Gastroesophageal sphincter (tissue), 4 donors: Measurements from ENCODE around the gene CYLD. TPM values are rescaled to one million over a fixed set of nuclear protein-coding genes. Genes with fewer than 3 reads are reported as not detected.

Experiments
- ATAC-seq: fragments of 150-250 bp; one replicate; pipeline ENCODE4 v1.9.1; 2016; ENCODE audit warnings: mild to moderate bottlenecking, moderate library complexity
- H3K27ac ChIP-seq, 4 donors: fragments of 200-600 bp; sonication (generic) in 3 of 4; 1 replicate in 3 of 4; 2 replicates in 1 of 4; pipeline ENCODE4 v1.5.1; 2016 to 2019
- H3K27me3 ChIP-seq: fragments of 200-600 bp; sonication (generic); one replicate; pipeline ENCODE4 v1.5.1; 2019
- H3K36me3 ChIP-seq, 2 donors: fragments of 200-600 bp; sonication (generic); one replicate each; pipeline ENCODE4 v1.5.1; 2019; ENCODE audit warnings: control low read depth in 1 of 2
- H3K4me1 ChIP-seq, 3 donors: fragments of 200-600 bp; sonication (generic); 1 replicate in 2 of 3; 2 replicates in 1 of 3; pipeline ENCODE4 v1.5.1; 2016 to 2019; ENCODE audit warnings: control low read depth in 2 of 3
- H3K4me3 ChIP-seq, 2 donors: fragments of 200-600 bp; sonication (generic); one replicate each; pipeline ENCODE4 v1.5.1; 2019; ENCODE audit warnings: mild to moderate bottlenecking in 1 of 2, moderate library complexity in 1 of 2
- H3K9me3 ChIP-seq, 3 donors: fragments of 200-600 bp; sonication (generic); one replicate each; pipeline ENCODE4 v1.5.1; 2017 to 2019; ENCODE audit warnings: control low read depth in 2 of 3
- CTCF ChIP-seq, 4 experiments: fragments of 200-600 bp in 2 of 4; fragments of 450-650 bp in 2 of 4; sonication (generic) in 1 of 4; IDR thresholded peaks; one replicate each; pipeline ENCODE4 v1.5.1; 2017 to 2019; ENCODE audit warnings: antibody characterized with exemption in 4 of 4, mild to moderate bottlenecking in 2 of 4, moderate library complexity in 2 of 4
- EP300 ChIP-seq: sonication (generic); formaldehyde crosslinking; IDR thresholded peaks from one replicate; pipeline ENCODE4 v1.6.1; 2017; ENCODE audit warnings: antibody characterized with exemption, mild to moderate bottlenecking
- POLR2A ChIP-seq, 2 donors: fragments of 450-650 bp; IDR thresholded peaks; one replicate each; pipeline ENCODE4 v1.6.1; 2017; ENCODE audit warnings: antibody characterized with exemption in 2 of 2, mild to moderate bottlenecking in 2 of 2, moderate library complexity in 1 of 2
- POLR2AphosphoS5 ChIP-seq: sonication (generic); formaldehyde crosslinking; IDR thresholded peaks from one replicate; pipeline ENCODE4 v1.6.1; 2017; ENCODE audit warnings: antibody characterized with exemption
- WGBS, 2 donors: methylation state at CpG; one replicate each; pipeline ENCODE4 v1.1.5; 2018; ENCODE audit warnings: low coverage in 1 of 2; 5-methylcytosine and 5-hydroxymethylcytosine counted together
- total RNA-seq, 4 donors: library from RNA; depleted of rRNA; stranded (reverse); fragments of >200 nt; gene quantifications; one replicate each; pipeline ENCODE4 v1.1.0, GENCODE V29; 2016

The CYLD gene
- total RNA-seq, 4 donors from 2014 or later, result 39.2 to 82.5 (median 53.2) TPM

GRCh38 chr16:50834701-50835100, 92.8 kb downstream of the CYLD start:
- ATAC-seq, result no peak

GRCh38 chr16:50835358-50836060, 93.6 kb downstream of the CYLD start:
- WGBS, 2 donors, result 44 to 67% methylated on average over 5 to 9 of the region's 10 CpGs
- Histone ChIP-seq H3K27ac (no peak overlapping the region), H3K4me1 (no peaks in the 10 kb centered on the region), H3K4me3 (no peak overlapping the region), H3K9me3 (peaks cover 0 to 10% (median 0%) of the 10 kb centered on the region in 3 donors), H3K27me3 (peaks cover 24% of the 10 kb centered on the region), H3K36me3 (no peaks in the 10 kb centered on the region)
- ATAC-seq, result no peak
- TF ChIP-seq CTCF (IDR thresholded peaks at IDR 0.05), result no peak
- no peak for TF ChIP-seq POLR2AphosphoS5
- TF ChIP-seq POLR2A (IDR thresholded peaks at IDR 0.05), result no peak

More at GRCh38 chr16:50834701-50835100, 92.8 kb downstream of the CYLD start:
- H3K27ac ChIP-seq, result no peak overlapping the region
- peaks cover 16% of the 10 kb centered on the region for H3K27me3 ChIP-seq
- no peak overlapping the region for H3K4me3 ChIP-seq
- no peak for TF ChIP-seq POLR2AphosphoS5
- TF ChIP-seq CTCF (IDR thresholded peaks at IDR 0.05), result no peak
- no peak for TF ChIP-seq EP300
- no peak for TF ChIP-seq POLR2A (IDR thresholded peaks at IDR 0.05)
- no peaks in the 10 kb centered on the region for H3K4me1 ChIP-seq
- no peaks in the 10 kb centered on the region for H3K36me3 ChIP-seq
- 79% methylated on average over 3 of the region's 4 CpGs; no CpG with 5 or more reads in 1 of the 2 donors for WGBS, 2 donors
- H3K9me3 ChIP-seq, result peaks cover 0 to 10% (median 0%) of the 10 kb centered on the region in 3 donors

- ATAC-seq, result no peak
- no peak overlapping the region for H3K27ac ChIP-seq
- H3K4me1 ChIP-seq, result peaks cover 0 to 3% (median 0%) of the 10 kb centered on the region in 3 donors
- WGBS, 2 donors, result 66 to 67% methylated on average over 5 to 9 of the region's 10 CpGs
- H3K4me3 ChIP-seq, result no peak overlapping the region
- H3K27me3 ChIP-seq, result peaks cover 31% of the 10 kb centered on the region
- no peak for TF ChIP-seq CTCF (IDR thresholded peaks at IDR 0.05)
- no peak for TF ChIP-seq EP300
- no peak for TF ChIP-seq POLR2A (IDR thresholded peaks at IDR 0.05)
- TF ChIP-seq POLR2AphosphoS5, result no peak
- H3K36me3 ChIP-seq, result no peaks in the 10 kb centered on the region
- H3K9me3 ChIP-seq, result peaks cover 0 to 10% (median 0%) of the 10 kb centered on the region in 3 donors
Measured at GRCh38 chr16:50836121-50836621, 94.3 kb downstream of the CYLD start.

GRCh38 chr16:50837324-50837723, 95.4 kb downstream of the CYLD start:
- Histone ChIP-seq H3K27ac (no peak overlapping the region), H3K4me1 (peaks cover 0 to 4% (median 0%) of the 10 kb centered on the region in 3 donors), H3K36me3 (no peaks in the 10 kb centered on the region), H3K27me3 (peaks cover 43% of the 10 kb centered on the region), H3K9me3 (peaks cover 0 to 10% (median 0%) of the 10 kb centered on the region in 3 donors), H3K4me3 (no peak overlapping the region)
- no peak for ATAC-seq
- no peak for TF ChIP-seq POLR2AphosphoS5
- no peak for TF ChIP-seq POLR2A (IDR thresholded peaks at IDR 0.05)
- no peak for TF ChIP-seq CTCF (IDR thresholded peaks at IDR 0.05)
- no peak for TF ChIP-seq EP300
- no CpG with 5 or more reads among the region's 2 CpGs for WGBS, 2 donors

- Histone ChIP-seq H3K36me3 (no peaks in the 10 kb centered on the region), H3K9me3 (peaks cover 0 to 9% (median 0%) of the 10 kb centered on the region in 3 donors), H3K27me3 (peaks cover 51% of the 10 kb centered on the region), H3K4me1 (peaks cover 0 to 4% (median 0%) of the 10 kb centered on the region in 3 donors), H3K4me3 (no peak overlapping the region), H3K27ac (no peak overlapping the region)
- TF ChIP-seq EP300, result no peak
- TF ChIP-seq POLR2A (IDR thresholded peaks at IDR 0.05), result no peak
- no peak for TF ChIP-seq CTCF (IDR thresholded peaks at IDR 0.05)
- TF ChIP-seq POLR2AphosphoS5, result no peak
- WGBS, 2 donors, result 50 to 56% methylated on average over 2 of the region's 2 CpGs
- ATAC-seq, result no peak
Measured at GRCh38 chr16:50838165-50838564, 96.3 kb downstream of the CYLD start.
